Gastrocnemius medialis (tissue), 4 donors: Measurements from ENCODE around the gene AIFM1. TPM values are rescaled to one million over a fixed set of nuclear protein-coding genes. Genes with fewer than 3 reads are reported as not detected.

Experiments used
- ATAC-seq, 2 donors: fragments of 150-250 bp; one replicate each; pipeline ENCODE4 v1.9.1; 2016
- DNase-seq, 2 donors: peaks; one replicate each; pipeline ENCODE4 v3.0.0-alpha.2; 2019
- H3K27ac ChIP-seq, 4 donors: fragments of 200-600 bp; sonication (generic); 1 replicate in 1 of 4; 2 replicates in 3 of 4; pipeline ENCODE4 v1.5.1; 2016 to 2018; ENCODE audit warnings: mild to moderate bottlenecking in 2 of 4, moderate library complexity in 1 of 4
- H3K27me3 ChIP-seq, 3 donors: fragments of 200-600 bp; sonication (generic) in 2 of 3; 1 replicate in 1 of 3; 2 replicates in 2 of 3; pipeline versions ENCODE4 v1.5.1 to v1.6.0; 2016 to 2019; ENCODE audit warnings: mild to moderate bottlenecking in 1 of 3, moderate library complexity in 1 of 3
- H3K36me3 ChIP-seq, 2 donors: fragments of 200-600 bp; sonication (generic) in 1 of 2; one replicate each; pipeline ENCODE4 v1.5.1; 2017 to 2018
- H3K4me1 ChIP-seq, 2 donors: fragments of 200-600 bp; sonication (generic) in 1 of 2; one replicate each; pipeline ENCODE4 v1.5.1; 2016 to 2017; ENCODE audit warnings: mild to moderate bottlenecking in 2 of 2
- H3K4me3 ChIP-seq, 4 donors: fragments of 200-600 bp; sonication (generic) in 3 of 4; 1 replicate in 1 of 4; 2 replicates in 3 of 4; pipeline ENCODE4 v1.5.1; 2016 to 2019; ENCODE audit warnings: mild to moderate bottlenecking in 2 of 4
- H3K9me3 ChIP-seq, 3 donors: fragments of 200-600 bp; sonication (generic) in 2 of 3; 1 replicate in 1 of 3; 2 replicates in 2 of 3; pipeline ENCODE4 v1.5.1; 2016 to 2019
- POLR2A ChIP-seq, 2 donors: fragments of 450-650 bp; IDR thresholded peaks; one replicate each; pipeline ENCODE4 v1.6.1; 2017; ENCODE audit warnings: antibody characterized with exemption in 2 of 2, mild to moderate bottlenecking in 2 of 2, moderate library complexity in 2 of 2
- in situ Hi-C, 4 donors: fragments of 200-750 bp; cut with MboI; loops; one replicate each; pipeline versions ENCODE4 v1.15.0 to v1.8.0; 2017; ENCODE audit warnings: low sequenced_read_pairs in 4 of 4
- intact Hi-C: fragments of 100-400 bp; cut with DNase I; formaldehyde crosslinking; loops from one replicate; pipeline ENCODE4 v1.15.1; 2023; ENCODE audit warnings: low total_unique reads
- total RNA-seq, 4 donors: library from RNA; depleted of rRNA; stranded (reverse); fragments of >200 nt; gene quantifications; one replicate each; pipeline versions ENCODE4 v1.1.0 to v1.2.3, GENCODE V29; 2016
- TF ChIP-seq, protein P1 (sequence below), 5 experiments: fragments of 450-650 bp in 3 of 5; fragments of 200-600 bp in 2 of 5; sonication (generic) in 2 of 5; IDR thresholded peaks in 4 of 5; conservative IDR thresholded peaks in 1 of 5; 1 replicate in 4 of 5; 2 replicates in 1 of 5; pipeline ENCODE4 v1.5.1; 2016 to 2019; ENCODE audit warnings: antibody characterized with exemption in 5 of 5, mild to moderate bottlenecking in 3 of 5, moderate library complexity in 3 of 5

AIFM1 gene
- total RNA-seq, 4 donors from 2014 or later = 18.9 to 50.1 (median 30.0) TPM

DNA sequence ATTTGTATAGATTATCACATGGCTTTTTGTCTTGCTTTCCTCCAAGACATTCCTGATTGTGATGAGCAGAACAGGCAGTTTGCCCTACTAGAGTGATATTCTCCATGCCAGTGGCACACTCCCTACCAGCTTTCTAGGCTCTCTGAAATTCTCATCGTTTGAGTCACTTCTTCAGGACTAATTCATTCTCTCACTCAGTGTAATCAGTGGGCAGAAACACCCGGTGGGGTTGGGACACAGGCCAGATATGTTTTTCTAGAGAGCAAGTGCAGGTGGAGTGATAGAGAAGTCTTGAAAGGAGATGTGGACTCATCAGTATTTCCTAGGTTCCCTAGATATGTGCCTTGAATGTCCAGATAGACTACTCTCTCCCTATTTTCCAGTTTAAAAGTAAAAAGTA lies 19.2 kb upstream of the AIFM1 start:
- ATAC-seq (no peak), DNase-seq (no peak)
- in situ Hi-C loops (loop anchor here in 1 of 4 donors (10.0 kb wide), 1 partner anchor 110 kb away; no protein-coding TSS in a partner anchor), intact Hi-C loops (no loop called here)
- H3K4me1 ChIP-seq = no peaks in the 10 kb centered on the region
- TF ChIP-seq, protein P1, sequence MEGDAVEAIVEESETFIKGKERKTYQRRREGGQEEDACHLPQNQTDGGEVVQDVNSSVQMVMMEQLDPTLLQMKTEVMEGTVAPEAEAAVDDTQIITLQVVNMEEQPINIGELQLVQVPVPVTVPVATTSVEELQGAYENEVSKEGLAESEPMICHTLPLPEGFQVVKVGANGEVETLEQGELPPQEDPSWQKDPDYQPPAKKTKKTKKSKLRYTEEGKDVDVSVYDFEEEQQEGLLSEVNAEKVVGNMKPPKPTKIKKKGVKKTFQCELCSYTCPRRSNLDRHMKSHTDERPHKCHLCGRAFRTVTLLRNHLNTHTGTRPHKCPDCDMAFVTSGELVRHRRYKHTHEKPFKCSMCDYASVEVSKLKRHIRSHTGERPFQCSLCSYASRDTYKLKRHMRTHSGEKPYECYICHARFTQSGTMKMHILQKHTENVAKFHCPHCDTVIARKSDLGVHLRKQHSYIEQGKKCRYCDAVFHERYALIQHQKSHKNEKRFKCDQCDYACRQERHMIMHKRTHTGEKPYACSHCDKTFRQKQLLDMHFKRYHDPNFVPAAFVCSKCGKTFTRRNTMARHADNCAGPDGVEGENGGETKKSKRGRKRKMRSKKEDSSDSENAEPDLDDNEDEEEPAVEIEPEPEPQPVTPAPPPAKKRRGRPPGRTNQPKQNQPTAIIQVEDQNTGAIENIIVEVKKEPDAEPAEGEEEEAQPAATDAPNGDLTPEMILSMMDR (IDR thresholded peaks at IDR 0.05 in 4 of 5, conservative IDR thresholded peaks at IDR 0.05 in 1 of 5) = no peak
- no peak for TF ChIP-seq POLR2A (IDR thresholded peaks at IDR 0.05)
- H3K27me3 ChIP-seq = no peaks in the 10 kb centered on the region
- H3K4me3 ChIP-seq = no peak overlapping the region
- H3K27ac ChIP-seq = no peak overlapping the region
- no peaks in the 10 kb centered on the region for H3K36me3 ChIP-seq
- H3K9me3 ChIP-seq = no peaks in the 10 kb centered on the region

DNA sequence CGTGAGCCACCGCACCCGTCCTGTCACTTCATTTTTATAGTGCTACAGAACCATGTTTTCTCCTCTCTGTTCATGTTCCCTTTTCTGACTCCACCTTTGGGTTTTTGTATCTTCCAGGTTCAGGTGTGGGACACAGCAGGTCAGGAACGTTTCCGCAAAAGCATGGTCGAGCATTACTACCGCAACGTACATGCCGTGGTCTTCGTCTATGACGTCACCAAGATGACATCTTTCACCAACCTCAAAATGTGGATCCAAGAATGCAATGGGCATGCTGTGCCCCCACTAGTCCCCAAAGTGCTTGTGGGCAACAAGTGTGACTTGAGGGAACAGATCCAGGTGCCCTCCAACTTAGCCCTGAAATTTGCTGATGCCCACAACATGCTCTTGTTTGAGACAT lies 18.5 kb upstream of the AIFM1 start:
- Histone ChIP-seq H3K4me3 (no peak overlapping the region), H3K36me3 (no peaks in the 10 kb centered on the region), H3K4me1 (no peaks in the 10 kb centered on the region), H3K27me3 (no peaks in the 10 kb centered on the region), H3K27ac (no peak overlapping the region), H3K9me3 (no peaks in the 10 kb centered on the region)
- TF ChIP-seq, protein P1 (IDR thresholded peaks at IDR 0.05 in 4 of 5, conservative IDR thresholded peaks at IDR 0.05 in 1 of 5) = no peak
- TF ChIP-seq POLR2A (IDR thresholded peaks at IDR 0.05) = no peak
- in situ Hi-C loops (loop anchor here in 1 of 4 donors (10.0 kb wide), 1 partner anchor 109 kb away; no protein-coding TSS in a partner anchor), intact Hi-C loops (no loop called here)
- DNase-seq = no peak
- no peak for ATAC-seq

DNA sequence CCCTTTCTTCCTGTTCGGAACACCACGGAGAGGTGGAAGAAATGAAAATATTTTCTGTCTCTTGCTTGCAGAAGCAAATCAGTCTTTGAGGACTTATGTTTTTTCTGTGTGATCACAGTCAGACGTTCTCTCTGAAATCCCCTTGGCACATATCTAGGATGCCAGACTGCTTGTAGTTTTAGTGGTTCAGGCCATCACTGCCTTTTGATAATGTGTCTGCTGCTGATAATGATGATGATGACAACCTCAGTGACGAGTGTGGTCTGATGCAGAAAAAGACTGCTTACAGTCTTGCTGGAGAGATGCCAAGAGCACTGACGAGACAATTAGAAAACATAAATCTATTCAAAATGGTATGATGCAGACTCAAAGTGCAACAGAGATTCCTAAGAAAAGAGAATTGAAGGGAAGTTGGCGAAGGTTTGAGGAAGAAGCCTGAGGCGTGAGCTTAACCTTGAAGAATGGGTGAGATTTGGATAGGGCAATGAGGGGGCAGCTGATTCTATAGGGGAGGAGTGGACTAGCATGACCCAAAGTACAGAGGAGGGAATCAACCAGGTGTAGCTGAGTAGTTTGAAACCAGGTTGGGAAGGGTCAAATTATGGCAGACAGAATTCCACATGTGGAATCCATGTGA lies 14.1 kb upstream of the AIFM1 start:
- Histone ChIP-seq H3K4me3 (no peak overlapping the region), H3K27me3 (no peaks in the 10 kb centered on the region), H3K9me3 (no peaks in the 10 kb centered on the region), H3K36me3 (no peaks in the 10 kb centered on the region), H3K4me1 (no peaks in the 10 kb centered on the region), H3K27ac (no peak overlapping the region)
- in situ Hi-C loops (loop anchor here in 1 of 4 donors (10.0 kb wide), 1 partner anchor 105 kb away; no protein-coding TSS in a partner anchor), intact Hi-C loops (no loop called here)
- ATAC-seq (no peak), DNase-seq (no peak)
- TF ChIP-seq, protein P1 (IDR thresholded peaks at IDR 0.05 in 4 of 5, conservative IDR thresholded peaks at IDR 0.05 in 1 of 5) = no peak
- no peak for TF ChIP-seq POLR2A (IDR thresholded peaks at IDR 0.05)

DNA sequence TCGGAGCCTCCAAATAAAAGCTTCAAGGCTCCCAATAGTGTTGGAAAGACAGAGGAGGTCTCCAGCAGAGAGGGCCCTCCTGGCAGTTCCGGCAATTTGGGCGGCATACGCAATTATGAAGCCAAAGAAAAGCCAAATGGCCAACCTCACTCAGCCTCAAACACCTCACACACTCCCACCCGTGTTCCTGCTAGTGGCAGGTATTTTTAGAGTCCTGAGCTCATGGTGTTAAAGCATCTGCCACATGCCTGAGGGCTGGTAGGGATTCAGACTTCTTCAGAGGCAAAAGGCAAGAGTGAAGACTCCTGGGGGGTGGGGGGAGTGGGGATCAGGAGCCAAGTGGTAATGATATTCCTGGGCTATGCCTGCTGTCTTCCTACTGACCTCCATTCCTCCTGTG lies 13.5 kb upstream of the AIFM1 start:
- Histone ChIP-seq H3K27me3 (no peaks in the 10 kb centered on the region), H3K27ac (no peak overlapping the region), H3K4me1 (no peaks in the 10 kb centered on the region), H3K4me3 (no peak overlapping the region), H3K9me3 (no peaks in the 10 kb centered on the region), H3K36me3 (no peaks in the 10 kb centered on the region)
- DNase-seq = no peak
- no peak for TF ChIP-seq POLR2A (IDR thresholded peaks at IDR 0.05)
- TF ChIP-seq, protein P1 (IDR thresholded peaks at IDR 0.05 in 4 of 5, conservative IDR thresholded peaks at IDR 0.05 in 1 of 5) = no peak
- intact Hi-C loops (no loop called here), in situ Hi-C loops (no loop called here)
- ATAC-seq = no peak
